SKM-1 treated with dmso at 0.1 percent for 144 hours (cell line): ENCODE data around the gene TAF1C.
A peak's percentile ranks its signal among the peaks of the same experiment; 100 is the strongest.
"Not testable (repeated sequence)": the region's sequence is repeated elsewhere in the genome, so short reads cannot be mapped to it uniquely, and the experiment has no call there.

ENCODE experiments used
- DNase-seq: peaks from one replicate; lab custom pipeline; 2025; ENCODE audit not compliant: unreplicated experiment; lab: John Stamatoyannopoulos, UW

TAF1C gene

DNA sequence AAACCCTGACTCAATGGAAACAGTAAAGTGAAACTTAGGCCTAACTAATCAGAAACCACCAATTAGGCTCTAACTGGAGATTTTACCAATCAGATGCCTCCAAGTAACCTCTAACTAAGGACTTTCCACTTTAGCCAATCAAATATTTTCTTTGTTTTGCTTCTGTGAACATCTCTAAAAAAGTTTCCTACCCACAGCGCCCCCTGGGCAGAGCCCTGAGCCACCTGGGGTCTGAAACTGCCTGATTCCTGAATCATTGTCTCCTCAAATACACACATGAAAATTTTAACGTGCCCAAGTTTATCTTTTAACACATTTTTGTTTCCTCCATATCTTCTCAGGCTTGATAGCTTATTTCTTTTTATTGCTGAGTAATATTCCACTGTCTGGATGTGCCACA, 23.1 kb upstream of the TAF1C start:
- no peak for DNase-seq

DNA sequence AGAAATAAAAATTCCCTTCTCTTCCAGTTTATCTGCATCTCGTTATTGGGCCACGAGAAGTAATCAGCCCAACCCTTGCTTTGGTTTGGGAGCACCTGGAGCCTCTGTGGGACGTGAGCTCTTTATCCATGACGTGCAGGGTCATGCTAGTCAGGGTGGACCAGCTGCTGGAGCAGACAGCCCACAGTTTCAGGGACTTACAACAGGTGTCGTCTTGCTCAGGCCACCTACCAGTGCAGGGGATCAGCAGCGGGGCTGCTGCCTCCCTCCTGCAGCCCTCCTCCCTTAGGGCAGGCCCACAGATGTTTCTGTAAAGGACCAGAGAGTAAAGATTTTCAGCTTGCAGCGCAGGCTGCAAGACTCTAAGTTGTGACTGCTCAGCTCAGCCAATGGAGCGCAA, 21.0 kb upstream of the TAF1C start:
- DNase-seq = no peak

DNA sequence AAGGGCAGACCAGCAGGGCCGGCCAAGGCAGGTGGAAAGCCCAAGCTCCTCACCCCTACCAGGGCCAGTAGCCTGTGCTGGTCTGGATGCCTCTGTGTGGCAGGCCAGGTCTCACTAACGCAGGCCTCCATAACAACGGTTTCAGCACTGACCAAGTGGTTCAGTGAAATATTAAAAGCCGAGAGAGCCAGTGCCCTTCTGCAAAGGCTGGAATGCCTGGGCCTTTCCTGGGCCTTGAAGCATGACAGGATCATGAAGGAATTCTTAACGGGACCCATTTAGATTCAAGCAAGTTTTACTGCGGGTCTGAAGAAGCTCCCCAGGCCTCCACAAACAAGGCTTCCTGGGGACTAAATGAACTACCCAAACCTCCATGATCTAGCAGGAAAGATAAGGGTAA, 20.4 kb upstream of the TAF1C start:
- no peak for DNase-seq

DNA sequence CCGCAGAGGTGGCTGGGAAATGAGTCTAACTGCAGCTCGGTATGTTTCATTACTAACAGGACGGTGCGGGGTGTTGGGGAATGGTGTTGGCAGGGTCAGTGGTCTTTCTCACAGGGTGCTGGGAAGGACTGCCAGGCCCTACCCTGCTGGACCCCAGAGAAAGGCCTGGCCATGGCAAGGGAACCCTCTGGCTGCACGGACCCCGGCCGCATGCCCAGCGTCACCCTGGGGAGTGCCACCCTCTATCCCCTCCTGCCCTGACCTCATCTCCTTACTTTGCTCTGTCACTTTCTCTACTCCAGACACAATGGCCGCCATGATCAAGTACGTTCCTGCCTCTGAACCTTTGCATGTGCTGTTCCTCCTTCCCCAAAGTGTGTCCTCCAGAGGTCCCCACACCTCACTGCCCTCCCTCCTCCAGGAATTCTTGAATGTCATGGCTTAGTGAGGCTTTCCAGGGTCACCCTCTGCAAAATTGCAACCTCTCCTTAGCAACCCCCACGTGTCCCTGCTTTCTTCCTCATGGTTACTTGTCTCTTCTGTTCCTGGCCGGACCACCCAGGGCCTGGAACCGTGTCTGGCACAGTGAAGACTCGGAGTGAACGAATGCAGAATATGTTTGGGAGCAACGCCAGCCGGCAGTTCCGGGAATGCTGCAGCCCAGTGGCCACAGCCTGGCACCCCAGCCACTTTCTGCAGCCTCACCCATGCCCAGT, 19.3 kb upstream of the TAF1C start:
- DNase-seq = no peak

DNA sequence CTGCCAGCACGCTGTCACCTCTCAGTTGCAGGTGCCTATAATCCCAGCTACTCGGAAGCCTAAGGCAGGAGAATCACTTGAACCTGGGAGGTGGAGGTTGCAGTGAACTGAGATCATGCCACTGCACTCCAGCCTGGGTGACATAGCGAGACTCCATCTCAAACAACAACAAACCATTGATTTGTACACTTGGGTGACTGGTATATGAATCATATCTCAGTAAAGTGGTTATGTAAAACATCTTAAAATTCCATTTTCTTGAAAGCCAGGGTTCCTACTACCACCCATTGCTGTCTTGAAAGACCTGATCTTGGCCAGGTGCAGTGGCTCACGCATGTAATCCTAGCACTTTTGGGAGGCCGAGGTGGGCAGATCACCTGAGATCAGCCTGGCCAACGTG, 18.3 kb upstream of the TAF1C start:
- DNase-seq = not testable (repeated sequence)

DNA sequence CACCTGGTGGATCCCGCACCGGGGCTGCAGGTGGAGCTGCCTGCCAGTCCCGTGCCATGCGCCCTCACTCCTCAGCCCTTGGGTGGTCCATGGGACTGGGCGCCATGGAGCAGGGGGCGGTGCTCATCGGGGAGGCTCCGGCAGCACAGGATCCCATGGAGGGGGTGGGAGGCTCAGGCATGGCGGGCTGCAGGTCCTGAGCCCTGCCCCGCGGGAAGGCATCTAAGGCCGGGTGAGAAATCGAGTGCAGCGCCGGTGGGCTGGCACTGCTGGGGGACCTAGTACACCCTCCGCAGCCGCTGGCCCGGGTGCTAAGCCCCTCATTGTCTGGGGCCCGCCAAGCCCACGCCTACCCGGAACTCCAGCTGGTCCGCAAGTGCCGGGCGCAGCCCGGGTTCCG, 17.7 kb upstream of the TAF1C start:
- DNase-seq = not testable (repeated sequence)

DNA sequence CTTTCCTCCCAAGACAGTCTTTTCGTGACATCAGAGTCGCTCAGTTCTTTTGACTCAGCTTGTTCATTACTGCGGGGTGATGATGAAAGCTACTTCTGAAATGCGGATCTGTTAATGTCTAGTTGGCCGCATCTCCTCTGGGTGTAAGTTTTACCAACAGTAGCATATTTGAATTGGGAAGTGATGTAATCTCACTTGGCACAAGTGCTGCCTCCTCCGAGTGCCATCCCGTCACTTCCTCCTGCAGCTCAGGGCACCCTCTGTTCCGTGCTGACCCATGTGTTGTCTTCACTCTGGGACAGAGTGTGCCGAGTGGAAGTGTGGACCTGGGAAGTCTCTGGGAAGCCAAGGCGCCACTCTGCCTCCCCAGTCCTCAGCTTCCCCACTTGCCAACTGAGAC, 13.0 kb upstream of the TAF1C start:
- peak; percentile 66 for DNase-seq

DNA sequence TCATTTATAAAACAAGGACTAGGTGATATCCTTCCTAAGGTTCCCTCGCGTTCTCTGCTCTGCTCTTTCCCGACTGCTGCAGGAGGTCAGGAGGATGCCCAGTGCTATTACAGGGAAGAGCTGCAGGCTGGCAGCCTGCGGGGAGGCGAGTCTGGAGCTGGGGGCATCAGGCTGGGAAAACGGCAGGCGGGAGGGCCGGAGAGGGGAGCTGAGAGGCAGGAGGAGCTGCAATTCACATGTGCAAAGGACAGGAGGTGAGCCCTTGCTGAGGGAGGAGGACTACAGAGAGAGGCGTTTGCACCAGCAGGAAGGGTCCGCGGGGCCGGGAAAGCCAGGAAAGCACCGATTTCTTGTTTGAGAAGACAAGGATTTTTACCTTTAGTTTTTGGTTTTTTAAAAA, 12.2 kb upstream of the TAF1C start:
- no peak for DNase-seq

DNA sequence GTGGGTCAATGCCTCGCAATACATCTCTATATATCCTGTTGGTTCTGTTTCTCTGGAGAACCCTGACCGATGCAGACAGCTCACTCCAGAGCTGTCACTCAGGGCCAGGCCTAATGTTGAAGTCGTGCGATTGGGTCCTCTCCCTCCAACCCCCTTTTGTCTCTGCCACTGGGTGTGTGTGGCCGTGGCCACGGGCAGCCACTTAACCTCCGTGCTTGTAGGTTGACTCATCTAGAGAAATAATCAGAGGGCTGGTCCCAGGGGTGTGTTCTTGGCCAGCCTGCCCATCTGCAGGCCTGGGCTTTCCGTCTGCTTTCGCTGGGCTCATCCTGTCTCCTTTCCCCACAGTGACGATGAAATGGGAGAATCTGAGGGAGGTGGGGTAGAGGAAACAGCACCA, 11.5 kb upstream of the TAF1C start:
- no peak for DNase-seq

DNA sequence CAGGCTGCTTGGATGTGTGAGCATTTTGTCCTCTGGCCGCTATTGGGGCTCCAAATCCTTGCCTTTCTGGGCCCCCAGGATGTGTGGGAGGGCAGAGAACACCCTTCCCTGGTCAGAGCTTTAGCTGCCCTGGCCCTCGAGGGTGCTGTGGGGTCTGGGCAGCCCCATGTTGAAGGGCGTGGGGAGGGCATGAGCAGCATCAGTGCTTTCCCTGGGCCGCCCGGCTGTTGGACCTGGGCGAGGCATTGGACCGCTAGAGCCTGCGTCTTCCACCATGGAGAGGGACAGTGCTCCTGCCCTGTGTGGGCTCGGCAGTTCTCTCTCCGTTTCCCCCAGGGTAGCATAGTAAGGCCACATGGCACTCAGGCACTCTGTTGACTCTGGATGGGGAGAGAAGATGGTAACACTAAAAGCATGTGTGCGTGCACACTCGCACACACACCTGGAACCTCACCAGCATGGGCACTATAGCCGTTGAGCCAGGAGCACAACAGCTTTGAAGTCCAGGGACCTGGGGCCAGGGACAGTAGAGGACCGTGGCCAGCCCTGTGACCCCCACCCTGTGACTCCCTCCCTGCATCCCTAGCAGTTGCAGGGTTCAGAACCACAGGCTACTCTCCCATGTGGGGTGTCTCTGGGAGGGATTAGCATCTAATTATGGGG, 10.7 kb upstream of the TAF1C start:
- no peak for DNase-seq

DNA sequence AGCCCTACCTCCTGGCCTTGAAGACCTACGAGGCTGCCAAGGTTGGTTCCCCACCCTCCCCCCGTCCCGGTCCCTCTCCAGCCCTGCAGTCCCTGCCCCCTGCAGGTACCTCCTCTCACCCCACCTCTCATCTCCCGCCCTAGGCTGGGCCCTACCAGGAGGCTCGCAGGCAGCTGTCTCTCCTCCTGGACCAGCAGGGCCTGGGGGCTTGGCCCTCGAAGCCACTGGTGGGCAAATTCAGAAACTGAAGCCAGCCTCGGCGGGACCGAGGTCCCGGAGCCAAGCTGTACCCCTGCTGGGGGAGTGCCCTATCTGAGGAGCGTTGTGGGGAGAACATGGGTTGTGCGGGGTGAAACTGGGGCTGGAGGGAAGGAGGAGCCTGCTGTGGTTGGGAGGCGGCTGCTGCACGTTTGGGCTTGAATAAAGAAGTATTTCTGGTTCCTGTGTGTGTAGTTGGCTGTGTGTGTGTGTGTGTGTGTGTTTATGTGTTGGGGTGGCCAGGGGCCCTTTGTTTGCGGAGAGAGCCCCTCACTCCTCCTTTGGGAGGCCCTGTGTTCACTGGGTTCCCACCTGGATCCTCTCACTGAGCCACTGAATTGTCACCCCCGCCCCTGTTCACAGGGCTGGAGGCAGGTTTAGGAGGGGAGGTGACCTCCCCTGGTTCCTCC, 10.0 kb upstream of the TAF1C start:
- no peak for DNase-seq

DNA sequence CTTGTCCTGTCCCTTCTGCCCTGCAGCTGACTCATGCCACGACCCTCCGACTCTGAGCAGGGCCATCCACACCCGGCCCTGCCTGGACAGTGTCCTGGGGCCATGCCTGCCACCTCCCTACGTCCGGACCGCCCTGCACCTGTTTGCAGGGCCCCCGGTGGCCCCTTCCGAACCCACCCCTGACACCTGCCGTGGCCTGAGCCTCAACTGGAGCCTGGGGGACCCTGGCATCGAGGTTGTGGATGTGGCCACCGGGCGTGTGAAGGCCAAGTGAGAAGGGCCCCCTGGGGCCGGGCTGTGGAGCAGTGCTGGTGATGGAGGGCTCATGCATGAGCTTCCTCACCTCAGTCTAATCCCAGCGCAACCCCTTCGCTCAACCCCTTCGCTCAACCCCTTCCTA, 9.2 kb upstream of the TAF1C start:
- DNase-seq = no peak

DNA sequence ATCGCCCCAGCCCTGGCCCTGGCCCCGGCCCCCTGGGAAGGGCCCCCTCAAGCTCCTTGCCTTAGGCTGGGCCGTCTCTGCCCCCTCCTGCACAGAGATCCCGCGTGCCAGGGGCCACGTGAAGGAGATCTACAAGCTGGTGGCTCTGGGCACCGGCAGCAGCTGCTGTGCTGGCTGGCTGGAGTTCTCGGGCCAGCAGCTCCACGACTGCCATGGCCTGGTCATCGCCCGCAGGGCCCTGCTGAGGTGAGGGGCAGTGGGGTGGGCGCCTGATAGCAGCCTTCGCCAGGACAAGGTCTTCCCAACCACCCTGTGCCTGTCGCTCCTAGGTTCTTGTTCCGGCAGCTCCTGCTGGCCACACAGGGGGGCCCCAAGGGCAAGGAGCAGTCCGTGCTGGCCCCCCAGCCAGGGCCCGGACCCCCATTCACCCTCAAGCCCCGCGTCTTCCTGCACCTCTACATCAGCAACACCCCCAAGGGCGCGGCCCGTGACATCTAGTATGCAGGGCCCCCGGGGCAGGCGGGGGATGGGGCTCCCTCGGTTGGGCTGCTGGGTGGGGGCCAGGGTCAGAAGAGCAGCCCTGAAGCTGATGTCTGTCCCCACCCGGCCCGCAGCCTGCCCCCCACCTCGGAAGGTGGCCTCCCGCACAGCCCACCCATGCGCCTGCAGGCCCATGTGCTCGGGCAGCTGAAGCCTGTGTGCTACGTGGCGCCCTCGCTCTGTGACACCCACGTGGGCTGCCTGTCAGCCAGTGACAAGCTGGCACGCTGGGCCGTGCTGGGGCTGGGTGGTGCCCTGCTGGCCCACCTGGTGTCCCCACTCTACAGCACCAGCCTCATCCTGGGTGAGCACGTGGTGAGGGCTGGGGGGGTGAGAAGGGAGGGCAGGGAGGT, 8.6 kb upstream of the TAF1C start:
- no peak for DNase-seq

DNA sequence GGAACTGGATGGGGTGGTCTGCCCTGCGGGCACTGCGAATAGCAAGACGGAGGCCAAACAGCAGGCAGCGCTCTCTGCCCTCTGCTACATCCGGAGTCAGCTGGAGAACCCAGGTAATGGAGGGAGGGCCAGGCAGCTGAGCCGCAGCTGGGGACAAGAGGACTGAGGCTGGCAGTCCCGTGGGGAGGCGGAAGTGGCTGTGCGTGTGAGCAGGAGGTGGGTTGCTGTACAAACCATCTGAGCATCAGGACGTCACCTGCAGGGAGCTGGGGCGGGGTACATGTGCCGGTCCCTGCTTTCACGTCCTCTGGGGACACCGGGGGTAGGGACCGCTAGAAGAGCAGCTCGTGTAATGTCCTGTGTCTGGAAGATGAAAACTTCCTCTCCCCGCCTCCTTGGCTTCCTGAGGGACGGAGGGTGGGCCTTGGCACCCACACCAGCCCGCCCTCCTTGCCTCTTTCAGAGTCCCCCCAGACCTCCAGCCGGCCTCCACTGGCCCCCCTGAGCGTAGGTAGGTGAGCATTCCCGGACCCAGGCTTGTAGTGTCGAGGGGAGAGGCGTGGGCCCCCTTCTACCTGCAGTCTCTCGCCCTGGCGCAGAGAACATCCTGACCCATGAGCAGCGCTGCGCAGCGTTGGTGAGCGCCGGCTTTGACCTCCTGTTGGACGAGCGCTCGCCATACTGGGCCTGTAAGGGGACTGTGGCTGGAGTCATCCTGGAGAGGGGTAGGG, 7.8 kb upstream of the TAF1C start:
- no peak for DNase-seq

DNA sequence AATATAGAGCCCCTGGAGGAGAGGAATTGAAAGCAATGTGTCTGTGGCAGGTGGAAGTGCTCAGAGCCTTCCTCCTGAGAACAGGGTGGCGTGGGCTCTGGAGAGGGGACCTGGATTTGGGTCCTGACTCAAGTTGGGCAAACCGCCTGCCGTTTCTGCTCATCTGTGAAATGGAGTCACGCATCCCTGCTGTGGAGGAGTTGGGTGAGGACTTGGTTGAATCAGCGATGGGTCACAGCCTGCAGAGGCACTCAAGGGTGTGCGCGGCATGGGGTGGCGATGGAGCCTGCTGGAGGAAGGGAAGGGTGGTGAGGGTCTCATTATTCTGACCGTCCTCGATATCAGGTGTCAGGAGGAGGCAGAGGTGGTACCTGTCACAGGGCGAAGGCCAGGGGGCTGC, 7.2 kb upstream of the TAF1C start:
- no peak for DNase-seq

DNA sequence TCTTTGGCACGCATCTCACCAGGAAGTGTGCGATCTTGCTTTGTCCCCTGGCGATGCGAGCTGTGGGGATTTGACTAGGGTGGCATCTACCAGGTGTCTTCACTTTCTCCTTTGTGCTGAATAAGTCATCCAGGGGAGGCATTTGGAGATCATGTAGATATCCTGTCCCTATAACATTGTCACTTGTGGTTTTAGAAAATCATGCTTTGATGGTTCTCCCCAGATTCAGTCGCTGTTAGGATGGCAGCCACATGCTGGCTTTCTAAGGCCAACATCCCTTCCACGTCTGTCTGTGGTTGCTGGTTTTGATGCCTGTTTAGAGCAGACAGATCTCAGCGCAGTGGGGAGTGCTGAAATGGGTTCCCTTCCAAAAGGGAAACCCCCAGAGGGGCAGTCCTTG, 6.6 kb upstream of the TAF1C start:
- DNase-seq = no peak

DNA sequence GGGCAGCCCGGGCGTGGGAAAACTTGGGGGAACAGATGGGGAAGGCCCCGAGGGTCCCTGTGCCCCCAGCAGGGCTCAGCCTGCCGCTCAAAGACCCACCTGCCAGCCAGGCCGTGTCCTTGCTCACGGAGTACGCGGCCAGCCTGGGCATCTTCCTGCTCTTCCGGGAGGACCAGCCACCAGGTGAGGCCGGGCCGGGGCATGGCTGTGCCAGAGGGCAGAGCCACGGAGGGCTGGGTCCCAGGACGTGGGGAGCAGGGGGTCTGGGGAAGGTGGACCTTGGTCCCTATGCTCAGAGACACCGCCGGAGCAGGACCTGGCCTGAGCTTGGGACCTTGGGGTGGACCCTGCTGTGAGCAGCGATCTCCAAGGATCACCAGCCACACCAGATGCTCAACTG, 4.6 kb upstream of the TAF1C start:
- DNase-seq = no peak

DNA sequence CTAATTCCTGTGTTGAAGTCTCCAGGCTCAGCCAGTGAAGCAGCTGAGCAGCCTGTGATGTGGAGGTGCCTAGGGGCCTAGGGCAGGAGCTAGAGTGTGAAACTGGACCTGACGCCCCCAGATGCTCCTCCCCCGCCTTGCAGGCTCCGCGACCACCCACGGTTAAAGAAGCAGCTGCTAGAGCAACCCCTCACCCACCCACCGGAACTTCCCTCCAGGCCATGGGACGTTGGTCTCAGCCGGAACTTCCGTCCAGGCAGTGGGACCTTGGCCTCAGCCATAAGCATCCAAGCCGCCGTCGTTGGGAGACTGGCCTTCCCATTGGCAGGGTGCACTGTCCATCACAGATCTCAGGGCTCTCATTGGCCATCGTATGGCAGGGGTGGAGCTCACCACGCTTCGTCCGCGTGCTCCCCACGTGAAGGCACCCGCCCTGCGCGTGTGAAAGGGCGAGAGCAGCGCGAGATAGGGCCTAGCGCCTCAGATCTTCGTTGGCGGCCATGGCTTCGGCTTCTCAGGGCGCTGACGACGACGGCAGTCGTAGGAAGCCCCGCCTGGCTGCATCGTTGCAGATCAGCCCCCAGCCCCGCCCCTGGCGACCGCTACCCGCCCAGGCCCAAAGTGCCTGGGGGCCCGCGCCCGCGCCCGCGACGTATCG, 4.0 kb upstream of the TAF1C start, which contains the start of gene ADAD2:
TSS of gene ADAD2 (plus strand) at position 427 of the 658 bp plus-strand sequence. CDS start at position 501, 74 bp downstream.
- DNase-seq = no peak

DNA sequence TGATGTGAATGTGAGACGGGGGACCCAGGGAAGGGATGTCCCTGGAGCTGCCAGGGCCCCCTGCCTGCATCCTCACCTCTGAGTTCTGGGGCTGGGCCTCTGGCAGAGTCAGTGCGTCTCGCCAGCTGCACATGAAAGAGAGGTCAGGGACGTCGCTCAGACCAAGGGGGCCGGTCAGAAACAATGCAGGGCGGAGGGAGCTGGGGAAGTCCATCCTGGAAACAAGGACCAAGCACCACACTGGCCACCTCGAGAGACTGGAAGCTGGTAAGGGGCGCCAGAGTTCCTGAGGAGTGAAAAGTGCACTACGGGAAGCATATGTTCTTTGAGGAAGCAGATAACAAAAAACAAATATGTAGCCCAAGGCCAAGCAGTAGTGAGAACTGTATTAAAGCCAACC, 2.1 kb downstream of the TAF1C start:
- no peak for DNase-seq

DNA sequence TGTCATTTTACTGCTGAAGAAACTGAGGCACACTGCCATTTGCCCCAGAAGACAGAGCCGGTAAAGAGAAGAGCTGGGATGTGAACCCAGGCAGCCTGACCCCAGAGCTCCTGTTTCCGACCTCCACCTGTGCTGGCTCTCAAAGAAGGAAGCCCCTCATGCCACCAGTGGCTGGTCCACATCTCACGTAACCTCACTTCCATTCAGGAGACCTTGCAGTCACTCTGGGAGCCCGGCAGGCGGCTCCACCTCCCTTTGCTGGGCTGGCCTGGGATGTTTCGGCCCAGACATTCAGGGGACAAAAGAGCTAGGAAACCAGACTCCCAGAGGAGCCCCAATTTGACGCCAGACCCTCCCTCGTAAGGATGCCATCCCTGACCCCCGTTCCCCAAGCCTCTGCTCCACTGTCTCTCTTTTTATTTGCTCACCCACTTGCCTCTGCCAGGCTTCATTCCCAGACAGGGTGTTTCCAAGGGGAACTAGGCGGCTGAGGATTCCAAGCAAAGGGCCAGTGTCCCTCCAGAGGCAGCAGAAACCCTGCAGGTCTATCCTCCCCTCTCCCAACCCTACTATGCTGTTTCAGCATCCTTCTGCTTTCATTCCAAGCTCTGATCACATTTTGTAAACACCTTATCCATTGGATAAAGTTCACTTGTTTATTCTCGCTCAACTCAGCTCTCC, 2.8 kb downstream of the TAF1C start:
- no peak for DNase-seq
